Caco-2 (cell line): ENCODE data around the gene TMC1. TPM values are rescaled to one million over a fixed set of nuclear protein-coding genes. Genes with fewer than 3 reads are reported as not detected.

Experiments used
- BruUV-seq: library from RNA; stranded (reverse); fragments of 400-500 nt; replicated peaks from 2 replicates; lab custom pipeline; 2021; lab: Mats Ljungman, UMichigan
- CTCF ChIA-PET: fragments of 300-600 bp; sonication (Branson Sonifier 250); formaldehyde crosslinking; loops from one replicate; lab custom pipeline; 2022; ENCODE audit warnings: antibody characterized with exemption; lab: Charles Lee
- POLR2A ChIA-PET: fragments of 300-600 bp; sonication (Branson Sonifier 250); formaldehyde crosslinking; loops from one replicate; lab custom pipeline; 2022; ENCODE audit warnings: antibody characterized with exemption; lab: Charles Lee
- DNase-seq, 2 experiments: peaks; one replicate each; pipeline versions ENCODE4 v3.0.0 to v3.0.0-alpha.2; 2020 to 2022
- H3K27me3 ChIP-seq: replicated peaks from 2 replicates; pipeline ENCODE4 v1.6.0; 2011; ENCODE audit warnings: low read length; ENCODE audit not compliant: control insufficient read depth, insufficient read depth
- H3K36me3 ChIP-seq: 2 replicates; pipeline ENCODE4 v1.5.1; 2011; ENCODE audit warnings: low read length; ENCODE audit not compliant: control insufficient read depth, insufficient read depth
- H3K4me1 ChIP-seq: fragments of 250-450 bp; sonication (Bioruptor Pico); 2 replicates; pipeline ENCODE4 v1.5.1; 2020; ENCODE audit warnings: mild to moderate bottlenecking
- H3K4me3 ChIP-seq: 2 replicates; pipeline ENCODE4 v1.5.1; 2011; ENCODE audit warnings: low read depth, mild to moderate bottlenecking, control low read depth, low read length
- H3K9me3 ChIP-seq: fragments of 250-450 bp; sonication (Bioruptor Pico); 2 replicates; pipeline ENCODE4 v1.5.1; 2020; ENCODE audit warnings: mild to moderate bottlenecking, moderate library complexity
- H3K27ac Mint-ChIP-seq: one replicate; pipeline ENCODE4 v1.8.0; 2022; ENCODE audit warnings: mixed read lengths; ENCODE audit not compliant: unreplicated experiment
- H3K27me3 Mint-ChIP-seq: one replicate; pipeline ENCODE4 v1.8.0; 2022; ENCODE audit warnings: mixed read lengths; ENCODE audit not compliant: insufficient read depth, unreplicated experiment
- H3K36me3 Mint-ChIP-seq: one replicate; pipeline ENCODE4 v1.8.0; 2022; ENCODE audit warnings: mild to moderate bottlenecking, mixed read lengths; ENCODE audit not compliant: insufficient read depth, unreplicated experiment
- H3K4me1 Mint-ChIP-seq: one replicate; pipeline ENCODE4 v1.8.0; 2022; ENCODE audit warnings: low read depth, mixed read lengths; ENCODE audit not compliant: unreplicated experiment
- H3K4me3 Mint-ChIP-seq: one replicate; pipeline ENCODE4 v1.8.0; 2022; ENCODE audit warnings: mild to moderate bottlenecking, moderate library complexity, mixed read lengths; ENCODE audit not compliant: unreplicated experiment
- H3K9me3 Mint-ChIP-seq: one replicate; pipeline ENCODE4 v1.8.0; 2022; ENCODE audit warnings: mixed read lengths; ENCODE audit not compliant: unreplicated experiment
- intact Hi-C: fragments of 100-400 bp; cut with micrococcal nuclease; formaldehyde crosslinking; loops from one replicate; pipeline ENCODE4 v1.10.0; 2022; ENCODE audit not compliant: unreplicated experiment
- total RNA-seq: library from RNA; stranded (reverse); gene quantifications from 2 replicates; pipeline ENCODE4 v1.2.3, GENCODE V29; 2022
- TF ChIP-seq, protein P1 (sequence below), 2 experiments: fragments of 200-600 bp in 1 of 2; IDR thresholded peaks; 1 replicate in 1 of 2; 2 replicates in 1 of 2; pipeline versions ENCODE4 v1.5.1 to v1.8.0; 2011 to 2022; ENCODE audit warnings: antibody characterized with exemption in 1 of 2, control low read depth in 1 of 2, inconsistent platforms in 1 of 2, low read depth in 1 of 2, low read length in 1 of 2, mild to moderate bottlenecking in 1 of 2, moderate library complexity in 1 of 2; ENCODE audit not compliant: insufficient read depth in 1 of 2, severe bottlenecking in 1 of 2, unreplicated experiment in 1 of 2

Gene TMC1
- total RNA-seq, 1 experiment from 2014 or later = not detected

DNA sequence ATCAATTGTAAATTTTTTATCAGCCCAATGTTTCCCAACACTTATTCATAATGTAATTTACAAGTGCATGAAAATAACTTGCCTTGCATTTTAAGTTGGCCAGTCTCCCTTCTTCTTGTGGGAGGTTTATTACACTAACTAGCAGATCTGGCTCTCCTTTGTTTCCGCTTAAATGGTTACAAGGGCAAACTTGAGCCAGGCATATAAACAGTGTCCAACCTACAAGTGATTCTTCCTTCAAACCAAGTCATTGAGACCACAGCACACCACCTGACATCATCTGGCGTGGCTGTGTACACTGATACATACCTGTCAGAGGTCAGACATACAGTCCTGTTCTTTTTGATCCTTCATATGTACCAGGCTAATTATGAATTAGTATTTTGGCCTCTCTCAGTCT, 351.3 kb downstream of the TMC1 start:
- Mint-ChIP-seq H3K9me3 (no peaks in the 10 kb centered on the region), H3K27me3 (no peaks in the 10 kb centered on the region), H3K4me1 (no peaks in the 10 kb centered on the region), H3K36me3 (no peaks in the 10 kb centered on the region), H3K4me3 (no peak overlapping the region), H3K27ac (no peak overlapping the region)
- ChIA-PET CTCF (no interaction called here), POLR2A (no interaction called here)
- TF ChIP-seq, protein P1, sequence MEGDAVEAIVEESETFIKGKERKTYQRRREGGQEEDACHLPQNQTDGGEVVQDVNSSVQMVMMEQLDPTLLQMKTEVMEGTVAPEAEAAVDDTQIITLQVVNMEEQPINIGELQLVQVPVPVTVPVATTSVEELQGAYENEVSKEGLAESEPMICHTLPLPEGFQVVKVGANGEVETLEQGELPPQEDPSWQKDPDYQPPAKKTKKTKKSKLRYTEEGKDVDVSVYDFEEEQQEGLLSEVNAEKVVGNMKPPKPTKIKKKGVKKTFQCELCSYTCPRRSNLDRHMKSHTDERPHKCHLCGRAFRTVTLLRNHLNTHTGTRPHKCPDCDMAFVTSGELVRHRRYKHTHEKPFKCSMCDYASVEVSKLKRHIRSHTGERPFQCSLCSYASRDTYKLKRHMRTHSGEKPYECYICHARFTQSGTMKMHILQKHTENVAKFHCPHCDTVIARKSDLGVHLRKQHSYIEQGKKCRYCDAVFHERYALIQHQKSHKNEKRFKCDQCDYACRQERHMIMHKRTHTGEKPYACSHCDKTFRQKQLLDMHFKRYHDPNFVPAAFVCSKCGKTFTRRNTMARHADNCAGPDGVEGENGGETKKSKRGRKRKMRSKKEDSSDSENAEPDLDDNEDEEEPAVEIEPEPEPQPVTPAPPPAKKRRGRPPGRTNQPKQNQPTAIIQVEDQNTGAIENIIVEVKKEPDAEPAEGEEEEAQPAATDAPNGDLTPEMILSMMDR (IDR thresholded peaks at IDR 0.05; ENCODE audit: insufficient read depth in 1 of 2, low read depth in 1 of 2, low read length in 1 of 2, severe bottlenecking in 1 of 2, unreplicated experiment in 1 of 2) = no peak
- no peaks in the 10 kb centered on the region for H3K9me3 ChIP-seq
- H3K4me1 ChIP-seq = no peaks in the 10 kb centered on the region
- H3K27me3 ChIP-seq = no peaks in the 10 kb centered on the region
- intact Hi-C loops = loop anchor here (5.0 kb wide), 1 partner anchor 80 kb away; the partner anchor contains the start of gene ALDH1A1
- no peak overlapping the region for H3K4me3 ChIP-seq
- DNase-seq = no peak
- no peaks in the 10 kb centered on the region for H3K36me3 ChIP-seq
- no TSS peak for BruUV-seq

- TF ChIP-seq, protein P1 (IDR thresholded peaks at IDR 0.05; ENCODE audit: insufficient read depth in 1 of 2, low read depth in 1 of 2, low read length in 1 of 2, severe bottlenecking in 1 of 2, unreplicated experiment in 1 of 2) = no peak
- Histone ChIP-seq H3K4me3 (no peak overlapping the region), H3K27me3 (no peaks in the 10 kb centered on the region), H3K4me1 (no peaks in the 10 kb centered on the region), H3K9me3 (no peaks in the 10 kb centered on the region), H3K36me3 (no peaks in the 10 kb centered on the region)
- BruUV-seq = no TSS peak
- Mint-ChIP-seq H3K9me3 (no peaks in the 10 kb centered on the region), H3K27ac (no peak overlapping the region), H3K27me3 (no peaks in the 10 kb centered on the region), H3K4me1 (no peaks in the 10 kb centered on the region), H3K36me3 (no peaks in the 10 kb centered on the region), H3K4me3 (no peak overlapping the region)
- ChIA-PET CTCF (no interaction called here), POLR2A (no interaction called here)
- DNase-seq = no peak
- intact Hi-C loops = loop anchor here (5.0 kb wide), 1 partner anchor 79 kb away; the partner anchor contains the start of gene ALDH1A1
These were observed 352.0 kb downstream of the TMC1 start for GRCh38 chr9:72873456-72873855.

GRCh38 chr9:72874344-72874743, 352.9 kb downstream of the TMC1 start:
- Histone ChIP-seq H3K4me1 (no peaks in the 10 kb centered on the region), H3K36me3 (no peaks in the 10 kb centered on the region), H3K4me3 (no peak overlapping the region), H3K27me3 (no peaks in the 10 kb centered on the region), H3K9me3 (no peaks in the 10 kb centered on the region)
- DNase-seq = no peak
- ChIA-PET POLR2A (no interaction called here), CTCF (no interaction called here)
- Mint-ChIP-seq H3K36me3 (no peaks in the 10 kb centered on the region), H3K4me1 (no peaks in the 10 kb centered on the region), H3K9me3 (no peaks in the 10 kb centered on the region), H3K4me3 (no peak overlapping the region), H3K27me3 (no peaks in the 10 kb centered on the region), H3K27ac (no peak overlapping the region)
- TF ChIP-seq, protein P1 (IDR thresholded peaks at IDR 0.05; ENCODE audit: insufficient read depth in 1 of 2, low read depth in 1 of 2, low read length in 1 of 2, severe bottlenecking in 1 of 2, unreplicated experiment in 1 of 2) = no peak
- intact Hi-C loops = loop anchor here (5.0 kb wide), 1 partner anchor 78 kb away; the partner anchor contains the start of gene ALDH1A1
- no TSS peak for BruUV-seq
